Stimulated activated naive B cell treated with anti-CD40 and anti-IgM and Interleukin-4, amounts not matched to agents 10 μg/mL and 1 μg/mL and 100 μg/mL, for 72 hours (primary cell): ENCODE measurements around the gene SYT17.

Experiments used
- ATAC-seq, 2 donors: fragments of 150-1000 bp; cut with Tn5 transposase; replicated peaks; 2 replicates each; pipeline ENCODE4 v1.10.0; 2021; ENCODE audit warnings: moderate library complexity in 1 of 2
- DNase-seq: peaks from one replicate; pipeline ENCODE4 v3.0.0; 2021
- H3K27ac Mint-ChIP-seq: one replicate; pipeline ENCODE4 v1.8.0; 2022; ENCODE audit warnings: mild to moderate bottlenecking, mixed read lengths
- H3K27me3 Mint-ChIP-seq, 2 donors: one replicate each; pipeline ENCODE4 v1.8.0; 2022; ENCODE audit warnings: mixed read lengths in 2 of 2
- H3K36me3 Mint-ChIP-seq, 2 donors: one replicate each; pipeline ENCODE4 v1.8.0; 2022; ENCODE audit warnings: mixed read lengths in 2 of 2, mild to moderate bottlenecking in 1 of 2
- H3K4me1 Mint-ChIP-seq, 2 donors: one replicate each; pipeline ENCODE4 v1.8.0; 2022; ENCODE audit warnings: mixed read lengths in 2 of 2, mild to moderate bottlenecking in 1 of 2
- H3K4me3 Mint-ChIP-seq, 2 donors: one replicate each; pipeline ENCODE4 v1.8.0; 2022; ENCODE audit warnings: mild to moderate bottlenecking in 2 of 2, mixed read lengths in 2 of 2, moderate library complexity in 1 of 2
- H3K9me3 Mint-ChIP-seq, 2 donors: one replicate each; pipeline ENCODE4 v1.8.0; 2022; ENCODE audit warnings: mixed read lengths in 2 of 2, mild to moderate bottlenecking in 1 of 2

SYT17 gene

GRCh38 chr16:19228052-19228451 lies 60.0 kb downstream of the SYT17 start:
- peaks cover 5 to 12% of the 10 kb centered on the region in 2 donors for H3K9me3 Mint-ChIP-seq
- peak overlapping the region; percentile 68 for H3K27ac Mint-ChIP-seq
- no peak for DNase-seq
- no peak for ATAC-seq
- H3K4me3 Mint-ChIP-seq: no peak overlapping the region
- no peaks in the 10 kb centered on the region for H3K27me3 Mint-ChIP-seq
- H3K4me1 Mint-ChIP-seq: peaks cover 8 to 13% of the 10 kb centered on the region in 2 donors
- H3K36me3 Mint-ChIP-seq: peaks cover 49 to 77% of the 10 kb centered on the region in 2 donors

GRCh38 chr16:19228575-19228974 lies 60.5 kb downstream of the SYT17 start:
- no peak for DNase-seq
- Mint-ChIP-seq H3K27ac (no peak overlapping the region), H3K27me3 (no peaks in the 10 kb centered on the region), H3K4me1 (peaks cover 8 to 13% of the 10 kb centered on the region in 2 donors), H3K36me3 (peaks cover 48 to 77% of the 10 kb centered on the region in 2 donors), H3K4me3 (no peak overlapping the region), H3K9me3 (peaks cover 5 to 12% of the 10 kb centered on the region in 2 donors)
- peak; percentile 77 to 88 for ATAC-seq

DNA sequence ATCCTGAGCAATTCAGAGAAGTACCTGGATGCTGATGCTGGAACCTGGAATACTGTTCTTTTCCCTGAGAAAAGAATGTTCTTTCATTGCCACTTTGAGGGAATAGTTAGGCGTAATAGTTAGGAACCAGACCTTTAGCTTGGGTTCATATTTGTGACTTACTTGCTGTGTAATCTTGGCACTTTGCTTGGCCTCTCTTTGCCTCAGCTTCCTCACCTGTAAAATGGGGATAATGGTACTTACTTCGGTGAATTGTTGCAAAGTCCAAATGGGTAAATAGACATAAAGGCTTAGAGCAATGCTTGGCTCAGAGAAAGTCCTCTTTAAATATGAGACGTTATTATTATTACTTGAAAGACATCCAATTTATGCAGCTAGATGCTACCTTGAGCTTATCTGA lies 62.5 kb downstream of the SYT17 start:
- Mint-ChIP-seq H3K4me1 (peaks cover 5 to 13% of the 10 kb centered on the region in 2 donors), H3K36me3 (peaks cover 54 to 82% of the 10 kb centered on the region in 2 donors), H3K4me3 (no peak overlapping the region), H3K27me3 (no peaks in the 10 kb centered on the region), H3K9me3 (peaks cover 9 to 14% of the 10 kb centered on the region in 2 donors), H3K27ac (no peak overlapping the region)
- DNase-seq (no peak), ATAC-seq (no peak)

- no peaks in the 10 kb centered on the region for H3K27me3 Mint-ChIP-seq
- no peak overlapping the region for H3K4me3 Mint-ChIP-seq
- H3K4me1 Mint-ChIP-seq: peaks cover 5 to 13% of the 10 kb centered on the region in 2 donors
- DNase-seq (no peak), ATAC-seq (no peak)
- H3K27ac Mint-ChIP-seq: no peak overlapping the region
- peaks cover 46 to 79% of the 10 kb centered on the region in 2 donors for H3K36me3 Mint-ChIP-seq
- H3K9me3 Mint-ChIP-seq: peaks cover 12 to 16% of the 10 kb centered on the region in 2 donors
Measured at GRCh38 chr16:19231881-19232280, 63.8 kb downstream of the SYT17 start.

DNA sequence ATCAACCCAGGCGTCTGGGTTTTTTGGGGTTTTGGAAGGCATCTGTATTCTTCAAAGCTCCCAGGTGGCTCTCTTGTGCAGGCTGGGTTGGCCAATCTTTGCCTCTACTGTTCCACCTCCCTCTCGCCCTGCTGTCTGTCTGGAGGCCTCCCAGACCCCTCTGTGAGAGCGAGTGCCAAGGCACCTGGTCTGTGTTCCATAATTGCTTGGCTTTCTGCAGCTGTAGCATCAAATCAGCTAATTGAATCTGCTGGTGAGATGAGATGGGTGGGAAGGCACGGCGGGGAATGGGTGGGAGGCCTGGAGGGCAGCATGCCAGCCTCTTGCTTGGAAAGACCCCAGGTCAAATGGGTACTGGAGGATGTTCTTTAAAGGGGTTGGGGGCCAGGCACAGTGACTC lies 64.9 kb downstream of the SYT17 start:
- Mint-ChIP-seq H3K27me3 (no peaks in the 10 kb centered on the region), H3K36me3 (peaks cover 51 to 80% of the 10 kb centered on the region in 2 donors), H3K4me3 (no peak overlapping the region), H3K27ac (no peak overlapping the region), H3K4me1 (peaks cover 5 to 7% of the 10 kb centered on the region in 2 donors), H3K9me3 (peaks cover 12 to 19% of the 10 kb centered on the region in 2 donors)
- no peak for DNase-seq
- no peak for ATAC-seq

- H3K4me1 Mint-ChIP-seq: no peaks in the 10 kb centered on the region
- no peak overlapping the region for H3K4me3 Mint-ChIP-seq
- no peaks in the 10 kb centered on the region for H3K27me3 Mint-ChIP-seq
- no peak for ATAC-seq
- no peak overlapping the region for H3K27ac Mint-ChIP-seq
- peaks cover 59 to 82% of the 10 kb centered on the region in 2 donors for H3K36me3 Mint-ChIP-seq
- no peak for DNase-seq
- peaks cover 12 to 23% of the 10 kb centered on the region in 2 donors for H3K9me3 Mint-ChIP-seq
Measured at GRCh38 chr16:19235478-19235877, 67.4 kb downstream of the SYT17 start.

GRCh38 chr16:19235886-19236285 lies 67.8 kb downstream of the SYT17 start:
- H3K27me3 Mint-ChIP-seq: no peaks in the 10 kb centered on the region
- no peak for DNase-seq
- H3K36me3 Mint-ChIP-seq: peaks cover 61 to 84% of the 10 kb centered on the region in 2 donors

DNA sequence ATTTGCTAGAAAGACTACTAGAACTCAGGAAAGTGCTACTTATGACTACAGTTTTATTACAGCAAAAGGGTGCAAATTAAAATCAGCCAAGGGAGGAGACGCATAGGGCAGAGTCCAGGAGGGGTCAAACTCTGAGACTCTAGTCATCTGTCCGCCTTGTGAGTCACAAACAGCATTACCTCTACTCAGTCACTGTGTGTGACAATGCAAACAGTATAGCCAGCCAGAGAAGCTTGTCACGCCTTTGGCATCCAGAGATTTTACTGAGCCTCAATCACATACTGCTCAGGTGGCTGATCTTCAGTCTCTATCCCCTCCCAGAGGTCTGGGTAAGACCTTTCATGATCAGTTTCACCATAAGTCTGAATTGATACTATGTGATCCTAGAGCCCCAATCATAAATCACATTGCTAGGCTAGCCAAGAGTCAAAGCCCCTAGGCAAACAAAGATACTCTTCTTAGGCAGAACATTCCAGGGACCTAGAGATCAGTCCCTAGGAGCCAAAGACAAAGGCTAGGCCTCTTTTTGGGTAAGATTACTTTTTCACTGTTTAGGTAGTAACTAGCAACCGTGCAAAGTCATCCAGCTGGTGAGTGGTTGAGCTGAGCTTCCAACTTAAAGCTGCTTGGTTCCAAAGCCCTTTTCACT lies 68.6 kb downstream of the SYT17 start:
- Mint-ChIP-seq H3K9me3 (peaks cover 12 to 25% of the 10 kb centered on the region in 2 donors), H3K36me3 (peaks cover 60 to 85% of the 10 kb centered on the region in 2 donors), H3K4me1 (no peaks in the 10 kb centered on the region), H3K4me3 (no peak overlapping the region), H3K27ac (no peak overlapping the region), H3K27me3 (no peaks in the 10 kb centered on the region)
- no peak for ATAC-seq
- DNase-seq: no peak

More at GRCh38 chr16:19235886-19236285, 67.8 kb downstream of the SYT17 start:
- no peak overlapping the region for H3K27ac Mint-ChIP-seq
- no peak overlapping the region for H3K4me3 Mint-ChIP-seq
- H3K9me3 Mint-ChIP-seq: peaks cover 12 to 23% of the 10 kb centered on the region in 2 donors
- no peak for ATAC-seq
- no peaks in the 10 kb centered on the region for H3K4me1 Mint-ChIP-seq

- ATAC-seq: no peak
- peaks cover 12 to 24% of the 10 kb centered on the region in 2 donors for H3K9me3 Mint-ChIP-seq
- peaks cover 57 to 85% of the 10 kb centered on the region in 2 donors for H3K36me3 Mint-ChIP-seq
- H3K27ac Mint-ChIP-seq: no peak overlapping the region
- no peaks in the 10 kb centered on the region for H3K27me3 Mint-ChIP-seq
- DNase-seq: no peak
- no peak overlapping the region for H3K4me3 Mint-ChIP-seq
- no peaks in the 10 kb centered on the region for H3K4me1 Mint-ChIP-seq
Measured at GRCh38 chr16:19238406-19238805, 70.4 kb downstream of the SYT17 start.

DNA sequence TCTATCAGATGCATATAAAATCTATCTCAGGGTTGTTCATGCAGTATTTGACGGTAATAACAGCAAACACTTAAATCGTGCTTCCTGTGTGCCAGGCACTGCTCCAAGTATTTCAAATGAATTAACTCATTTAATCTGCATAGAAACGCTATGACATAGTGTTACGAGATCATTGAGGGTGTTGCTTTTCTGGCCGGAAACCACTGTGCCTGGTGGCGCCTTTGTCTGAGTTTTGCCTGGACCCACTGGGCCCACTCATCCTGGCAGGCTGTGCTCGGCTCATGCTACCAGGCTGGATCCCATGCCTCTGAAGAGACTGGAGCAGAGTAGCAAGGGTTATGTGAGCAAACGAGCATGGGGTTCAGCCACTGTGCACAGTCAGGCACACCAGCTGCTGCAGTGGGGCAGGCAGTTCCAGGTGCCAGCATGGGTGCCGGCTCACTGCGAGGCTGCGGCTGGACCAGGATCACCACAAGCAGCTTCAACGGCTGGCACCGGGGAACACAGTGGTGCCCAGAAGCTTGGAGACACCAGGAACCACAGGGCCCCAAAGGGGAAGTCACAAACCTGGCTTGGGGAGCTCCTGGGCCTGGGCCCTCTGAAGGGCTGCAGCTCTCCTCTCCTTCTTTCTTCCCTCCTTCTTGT lies 71.6 kb downstream of the SYT17 start:
- Mint-ChIP-seq H3K27ac (no peak overlapping the region), H3K36me3 (peaks cover 47 to 76% of the 10 kb centered on the region in 2 donors), H3K9me3 (peaks cover 12 to 24% of the 10 kb centered on the region in 2 donors), H3K4me3 (no peak overlapping the region), H3K27me3 (peaks cover 0 to 3% of the 10 kb centered on the region in 2 donors), H3K4me1 (peaks cover 0 to under 1% of the 10 kb centered on the region in 2 donors)
- ATAC-seq (no peak), DNase-seq (no peak)

GRCh38 chr16:19240494-19240893 lies 72.5 kb downstream of the SYT17 start:
- peaks cover 0 to 5% of the 10 kb centered on the region in 2 donors for H3K27me3 Mint-ChIP-seq
- H3K9me3 Mint-ChIP-seq: peaks cover 4 to 19% of the 10 kb centered on the region in 2 donors
- no peak for ATAC-seq
- H3K27ac Mint-ChIP-seq: no peak overlapping the region
- peaks cover 39 to 70% of the 10 kb centered on the region in 2 donors for H3K36me3 Mint-ChIP-seq
- peaks cover 0 to 3% of the 10 kb centered on the region in 2 donors for H3K4me1 Mint-ChIP-seq
- DNase-seq: no peak
- H3K4me3 Mint-ChIP-seq: no peak overlapping the region

GRCh38 chr16:19241512-19241911 lies 73.5 kb downstream of the SYT17 start:
- ATAC-seq: no peak
- H3K9me3 Mint-ChIP-seq: peaks cover 0 to 15% of the 10 kb centered on the region in 2 donors
- no peak overlapping the region for H3K4me3 Mint-ChIP-seq
- no peak for DNase-seq
- no peak overlapping the region for H3K27ac Mint-ChIP-seq
- peaks cover 0 to 3% of the 10 kb centered on the region in 2 donors for H3K4me1 Mint-ChIP-seq
- H3K36me3 Mint-ChIP-seq: peaks cover 35 to 61% of the 10 kb centered on the region in 2 donors
- peaks cover 0 to 5% of the 10 kb centered on the region in 2 donors for H3K27me3 Mint-ChIP-seq

DNA sequence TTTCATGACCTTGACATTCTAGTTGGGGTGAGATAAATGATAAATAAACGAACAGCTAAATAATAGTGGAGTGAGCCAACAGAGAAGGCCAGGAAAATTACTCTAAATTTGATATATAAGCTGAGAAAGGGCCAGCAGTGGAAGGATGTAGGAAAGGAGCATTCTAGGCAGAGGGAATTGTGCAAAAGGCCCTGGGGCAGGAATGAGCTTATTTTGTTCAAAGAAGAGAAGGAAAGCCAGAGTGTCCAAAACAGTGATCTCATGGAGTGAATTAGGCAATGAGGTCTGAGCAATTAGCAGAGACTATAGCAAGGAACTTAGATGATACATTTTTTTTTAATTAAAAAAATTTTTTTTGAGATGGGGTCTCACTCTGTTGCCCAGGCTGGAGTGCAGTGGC lies 74.1 kb downstream of the SYT17 start:
- no peak for ATAC-seq
- Mint-ChIP-seq H3K4me3 (no peak overlapping the region), H3K36me3 (peaks cover 40 to 62% of the 10 kb centered on the region in 2 donors), H3K27ac (peak overlapping the region; percentile 14), H3K9me3 (peaks cover 0 to 15% of the 10 kb centered on the region in 2 donors), H3K27me3 (peaks cover 0 to 5% of the 10 kb centered on the region in 2 donors), H3K4me1 (peaks cover 0 to 3% of the 10 kb centered on the region in 2 donors)
- DNase-seq: no peak

- DNase-seq (no peak), ATAC-seq (no peak)
- Mint-ChIP-seq H3K4me1 (peaks cover 0 to 3% of the 10 kb centered on the region in 2 donors), H3K4me3 (no peak overlapping the region), H3K27me3 (peaks cover 0 to 5% of the 10 kb centered on the region in 2 donors), H3K36me3 (peaks cover 37 to 61% of the 10 kb centered on the region in 2 donors), H3K9me3 (peaks cover 0 to 16% of the 10 kb centered on the region in 2 donors), H3K27ac (peak overlapping the region; percentile 56)
Measured at GRCh38 chr16:19242987-19243575, 75.0 kb downstream of the SYT17 start.
